Loucy (cell line): ENCODE measurements around the gene CASZ1.

ENCODE experiments used
- H2AFZ ChIP-seq: fragments of 200-600 bp; sonication (generic); 2 replicates; pipeline ENCODE4 v1.6.0; 2016; ENCODE audit warnings: antibody characterized with exemption, mild to moderate bottlenecking, low read length, moderate library complexity
- H3F3A ChIP-seq: fragments of 200-600 bp; 2 replicates; pipeline ENCODE4 v1.6.0; 2016; ENCODE audit warnings: antibody characterized with exemption, low read depth, mild to moderate bottlenecking
- H3K27me3 ChIP-seq: fragments of 200-600 bp; sonication (generic); 2 replicates; pipeline ENCODE4 v1.6.1; 2014; ENCODE audit warnings: low read length, mild to moderate bottlenecking; ENCODE audit not compliant: insufficient read depth, poor library complexity, severe bottlenecking
- H3K36me3 ChIP-seq: fragments of 200-600 bp; sonication (generic); 2 replicates; pipeline ENCODE4 v1.6.1; 2016; ENCODE audit warnings: low read length; ENCODE audit not compliant: insufficient read depth
- H3K4me1 ChIP-seq: fragments of 200-600 bp; sonication (generic); 2 replicates; pipeline ENCODE4 v1.5.1; 2014; ENCODE audit warnings: low read length, mild to moderate bottlenecking; ENCODE audit not compliant: insufficient read depth, poor library complexity, severe bottlenecking
- H3K4me2 ChIP-seq: fragments of 200-600 bp; sonication (generic); 2 replicates; pipeline ENCODE4 v1.6.0; 2014; ENCODE audit warnings: antibody characterized with exemption, low read length, low read depth, mild to moderate bottlenecking; ENCODE audit not compliant: poor library complexity, severe bottlenecking
- H3K4me3 ChIP-seq: fragments of 200-600 bp; sonication (generic); 2 replicates; pipeline ENCODE4 v1.5.1; 2014; ENCODE audit warnings: low read length, mild to moderate bottlenecking, mixed read lengths; ENCODE audit not compliant: poor library complexity, severe bottlenecking
- H3K79me2 ChIP-seq: fragments of 200-600 bp; sonication (generic); 2 replicates; pipeline ENCODE4 v1.6.1; 2014; ENCODE audit warnings: low read length; ENCODE audit not compliant: insufficient read depth
- H3K9ac ChIP-seq: fragments of 200-600 bp; sonication (generic); 2 replicates; pipeline ENCODE4 v1.6.0; 2014; ENCODE audit warnings: mild to moderate bottlenecking, low read depth, low read length, moderate library complexity; ENCODE audit not compliant: poor library complexity, severe bottlenecking
- H3K9me2 ChIP-seq: fragments of 200-600 bp; sonication (generic); replicated peaks from 2 replicates; pipeline ENCODE4 v1.6.1; 2016; ENCODE audit warnings: low read depth, low read length, mixed read lengths
- H3K9me3 ChIP-seq: fragments of 200-600 bp; sonication (generic); 2 replicates; pipeline ENCODE4 v1.6.1; 2014; ENCODE audit warnings: mild to moderate bottlenecking, antibody characterized with exemption, low read length, low read depth; ENCODE audit not compliant: insufficient read depth
- H4K20me1 ChIP-seq: fragments of 200-600 bp; sonication (generic); 2 replicates; pipeline ENCODE4 v1.6.0; 2014; ENCODE audit warnings: antibody characterized with exemption, low read length, mild to moderate bottlenecking; ENCODE audit not compliant: insufficient read depth, poor library complexity, severe bottlenecking
- CTCF ChIP-seq: fragments of 200-600 bp; sonication (generic); conservative IDR thresholded peaks from 2 replicates; pipeline ENCODE4 v1.5.1; 2014; ENCODE audit warnings: mild to moderate bottlenecking, antibody characterized with exemption, low read length
- EZH2phosphoT487 ChIP-seq: fragments of 200-600 bp; IDR thresholded peaks from 2 replicates; pipeline ENCODE4 v1.6.1; 2018; ENCODE audit warnings: antibody characterized with exemption, mild to moderate bottlenecking, moderate library complexity, borderline replicate concordance

Gene CASZ1

GRCh38 chr1:10669570-10669969 lies 126.9 kb downstream of the CASZ1 start:
- no peaks in the 10 kb centered on the region for H3K36me3 ChIP-seq
- no peaks in the 10 kb centered on the region for H3K9me2 ChIP-seq
- no peak overlapping the region for H3K4me3 ChIP-seq
- no peaks in the 10 kb centered on the region for H3F3A ChIP-seq
- H3K9ac ChIP-seq, result no peak overlapping the region
- peaks cover 8% of the 10 kb centered on the region for H3K4me1 ChIP-seq
- H2AFZ ChIP-seq, result no peak overlapping the region
- H3K27me3 ChIP-seq, result no peaks in the 10 kb centered on the region
- H3K9me3 ChIP-seq, result no peaks in the 10 kb centered on the region
- peaks cover 16% of the 10 kb centered on the region; the same call in 1 of the 2 replicates for H3K79me2 ChIP-seq
- H3K4me2 ChIP-seq, result no peak overlapping the region
- peaks cover 6% of the 10 kb centered on the region for H4K20me1 ChIP-seq
- TF ChIP-seq CTCF (no peak), EZH2phosphoT487 (no peak)

- no peaks in the 10 kb centered on the region for H3K27me3 ChIP-seq
- no peaks in the 10 kb centered on the region for H3K9me2 ChIP-seq
- peaks cover 4% of the 10 kb centered on the region; the same call in 1 of the 2 replicates for H3K36me3 ChIP-seq
- no peak overlapping the region for H3K4me2 ChIP-seq
- H2AFZ ChIP-seq, result no peak overlapping the region
- H3K4me3 ChIP-seq, result no peak overlapping the region
- H3K9me3 ChIP-seq, result no peaks in the 10 kb centered on the region
- H3F3A ChIP-seq, result no peaks in the 10 kb centered on the region
- H3K9ac ChIP-seq, result no peak overlapping the region
- TF ChIP-seq EZH2phosphoT487 (no peak), CTCF (no peak)
- peaks cover 8% of the 10 kb centered on the region for H3K4me1 ChIP-seq
- H3K79me2 ChIP-seq, result peaks cover 8% of the 10 kb centered on the region; the same call in 1 of the 2 replicates
- peaks cover 6% of the 10 kb centered on the region for H4K20me1 ChIP-seq
Measured at GRCh38 chr1:10667861-10668761, 128.3 kb downstream of the CASZ1 start.

- Histone ChIP-seq H3K4me2 (no peak overlapping the region), H3K79me2 (peaks cover 4% of the 10 kb centered on the region; the same call in 1 of the 2 replicates), H2AFZ (no peak overlapping the region), H3K9me3 (no peaks in the 10 kb centered on the region), H3K36me3 (peaks cover 4% of the 10 kb centered on the region; the same call in 1 of the 2 replicates), H3F3A (no peaks in the 10 kb centered on the region), H3K9me2 (no peaks in the 10 kb centered on the region), H4K20me1 (no peaks in the 10 kb centered on the region), H3K9ac (no peak overlapping the region), H3K27me3 (no peaks in the 10 kb centered on the region), H3K4me1 (peaks cover 6% of the 10 kb centered on the region), H3K4me3 (no peak overlapping the region)
- TF ChIP-seq CTCF (no peak), EZH2phosphoT487 (no peak)
Measured at GRCh38 chr1:10665930-10666850, 130.3 kb downstream of the CASZ1 start.
